HG02798 (cell line): ENCODE results near the gene F7.
A peak's percentile ranks its signal among the peaks of the same experiment; 100 is the strongest.

Source experiments
- ATAC-seq: cut with Tn5 transposase; IDR thresholded peaks from one replicate; pipeline ENCODE4 v1.9.1; 2021; ENCODE audit warnings: mild to moderate bottlenecking; ENCODE audit not compliant: unreplicated experiment, poor library complexity

Gene F7

DNA sequence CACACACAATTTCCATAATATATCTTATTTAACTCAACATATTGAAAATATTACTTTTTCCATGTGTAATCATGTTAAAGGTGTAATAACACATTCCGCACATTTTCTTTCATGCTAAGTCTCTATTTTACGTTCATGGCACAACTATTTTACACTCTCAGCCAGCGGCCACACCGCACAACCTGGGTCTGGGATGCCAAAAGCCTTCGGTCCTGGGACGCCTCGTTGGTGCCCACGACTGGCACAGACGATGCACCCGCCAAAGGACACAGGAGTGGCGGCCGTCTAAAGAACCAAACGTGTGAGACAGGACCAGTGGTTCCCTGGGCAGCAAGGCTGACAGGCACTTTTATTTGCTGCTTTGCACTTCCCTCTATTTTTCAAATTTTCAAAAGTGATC is 42.8 kb downstream of the F7 start:
- ATAC-seq: no peak

DNA sequence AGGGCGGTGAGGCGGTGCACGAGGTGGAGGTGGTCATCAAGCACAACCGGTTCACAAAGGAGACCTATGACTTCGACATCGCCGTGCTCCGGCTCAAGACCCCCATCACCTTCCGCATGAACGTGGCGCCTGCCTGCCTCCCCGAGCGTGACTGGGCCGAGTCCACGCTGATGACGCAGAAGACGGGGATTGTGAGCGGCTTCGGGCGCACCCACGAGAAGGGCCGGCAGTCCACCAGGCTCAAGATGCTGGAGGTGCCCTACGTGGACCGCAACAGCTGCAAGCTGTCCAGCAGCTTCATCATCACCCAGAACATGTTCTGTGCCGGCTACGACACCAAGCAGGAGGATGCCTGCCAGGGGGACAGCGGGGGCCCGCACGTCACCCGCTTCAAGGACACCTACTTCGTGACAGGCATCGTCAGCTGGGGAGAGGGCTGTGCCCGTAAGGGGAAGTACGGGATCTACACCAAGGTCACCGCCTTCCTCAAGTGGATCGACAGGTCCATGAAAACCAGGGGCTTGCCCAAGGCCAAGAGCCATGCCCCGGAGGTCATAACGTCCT is 43.4 kb downstream of the F7 start:
- ATAC-seq: no peak

DNA sequence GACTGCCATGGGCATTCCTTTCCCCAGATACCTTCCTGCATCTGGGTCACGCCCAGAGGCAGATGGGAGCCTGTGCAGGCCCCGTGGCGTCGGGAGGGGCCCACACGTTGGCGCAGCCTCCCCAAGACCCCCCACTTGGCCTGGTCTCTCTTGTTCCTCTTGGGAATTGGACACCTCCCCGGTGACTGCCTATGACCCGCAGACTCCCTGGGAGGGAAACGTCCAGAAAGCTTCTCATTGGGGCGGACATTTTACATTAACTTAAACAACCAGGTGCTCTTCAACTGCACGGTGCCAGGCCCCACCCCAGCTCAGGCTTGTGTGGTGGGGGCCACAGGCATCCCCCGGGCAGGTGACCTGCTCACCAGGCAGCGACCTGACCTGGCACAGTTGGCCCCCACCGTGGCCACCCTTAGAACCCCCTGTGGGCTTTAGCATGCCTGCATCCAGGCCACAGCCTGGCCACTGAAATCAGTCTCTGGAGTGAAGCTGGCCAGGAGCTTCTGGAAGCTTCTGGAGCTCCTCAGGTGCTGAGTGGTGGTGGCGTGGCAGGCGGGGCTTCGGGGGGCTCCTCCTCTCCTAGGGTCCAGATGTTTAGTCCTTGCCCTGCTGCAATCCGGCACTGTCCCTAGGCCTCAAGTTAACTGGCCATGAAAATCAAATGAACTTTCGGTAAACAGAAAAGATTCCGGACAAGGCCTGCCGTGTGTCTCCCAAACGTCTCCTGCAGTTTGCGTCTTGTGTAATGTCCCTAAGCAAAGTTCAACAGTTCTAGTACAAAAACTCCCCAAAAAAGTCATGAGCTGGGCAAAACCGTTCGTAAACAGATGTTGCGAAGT is 44.3 kb downstream of the F7 start:
- ATAC-seq: no peak

DNA sequence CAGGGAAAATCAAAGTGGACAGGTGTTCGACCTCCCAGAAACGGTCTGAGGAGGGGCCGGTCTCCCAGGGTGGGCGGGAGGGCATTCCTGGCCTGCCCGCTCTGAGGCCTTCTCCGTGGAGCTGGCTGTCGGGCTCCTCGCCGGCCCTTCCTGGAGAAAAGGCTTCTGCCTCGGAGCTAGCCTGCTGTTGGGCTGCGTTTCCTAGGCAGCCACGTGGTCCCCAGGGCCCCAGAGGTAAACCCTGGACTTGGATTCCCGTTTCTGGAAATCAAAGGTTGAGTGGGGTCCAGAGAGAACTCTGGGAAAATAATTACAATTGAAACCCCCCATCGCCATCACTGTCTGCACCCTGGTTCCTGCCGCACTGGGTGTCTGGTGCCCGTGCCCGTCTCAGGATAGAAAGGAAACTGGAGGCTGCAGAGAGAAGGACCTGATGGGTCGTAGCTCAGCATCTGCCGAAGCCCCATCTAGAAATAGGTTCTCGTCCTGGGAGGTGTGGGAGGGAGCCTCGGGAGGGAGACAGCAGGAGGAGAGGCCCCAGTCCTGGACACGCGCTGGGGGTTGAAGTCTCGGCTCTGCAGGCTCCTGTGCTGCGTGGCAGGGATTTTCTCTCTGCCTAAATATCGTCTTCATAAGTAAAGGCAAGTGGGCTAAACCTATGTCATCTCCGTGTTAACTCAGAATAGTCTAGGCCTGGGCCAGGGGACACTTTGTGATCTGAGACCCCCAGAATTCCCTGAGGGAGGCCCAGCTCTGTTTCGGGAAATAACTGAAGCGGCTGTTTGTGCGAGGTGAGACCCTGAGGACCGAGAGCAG is 45.2 kb downstream of the F7 start:
- ATAC-seq: no peak

DNA sequence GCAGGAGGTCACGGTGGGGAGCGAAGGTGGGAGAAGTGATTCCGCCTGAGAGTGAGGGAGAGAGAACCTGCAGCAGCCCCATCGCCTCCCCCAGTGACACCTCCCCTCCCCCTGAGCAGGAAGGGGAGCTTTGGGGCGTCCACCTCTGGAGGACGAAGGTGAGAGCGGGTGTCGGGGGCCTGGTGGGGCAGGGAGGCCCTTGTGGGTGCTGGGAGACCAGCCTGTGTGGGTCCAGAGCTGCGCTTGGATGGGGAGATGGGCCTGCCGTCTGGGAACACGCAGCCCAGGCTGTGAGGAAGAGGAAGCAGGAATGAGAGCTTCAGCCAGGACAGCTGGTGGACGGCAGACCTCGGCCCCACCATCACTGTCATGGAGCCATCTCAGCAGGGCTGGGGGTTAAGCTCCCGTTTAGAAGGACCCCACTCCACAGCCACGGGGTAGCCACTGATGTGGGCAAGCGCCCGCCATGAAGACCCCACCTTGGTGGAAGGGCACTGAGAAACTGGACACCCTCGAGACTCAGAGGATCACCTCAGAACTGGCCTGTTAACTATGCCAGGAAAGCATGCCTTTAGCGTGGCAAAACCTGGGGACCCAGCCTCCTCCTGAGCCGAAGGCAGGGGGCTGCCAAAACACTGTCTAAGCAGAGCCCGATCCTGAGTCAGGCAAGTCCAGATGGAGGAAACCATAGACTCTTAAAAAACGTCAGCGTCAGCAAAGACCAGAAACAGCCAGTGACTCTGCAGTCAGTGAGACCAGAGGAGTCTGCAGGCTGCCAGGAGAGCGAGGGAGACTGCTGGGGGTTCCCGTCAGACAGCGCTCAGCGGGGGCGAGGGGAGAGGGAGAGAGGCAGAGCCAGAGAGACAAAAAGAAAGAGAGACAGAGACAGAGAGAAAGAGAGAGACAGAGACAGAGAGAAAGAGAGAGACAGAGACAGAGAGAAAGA is 46.4 kb downstream of the F7 start:
- ATAC-seq: no peak

DNA sequence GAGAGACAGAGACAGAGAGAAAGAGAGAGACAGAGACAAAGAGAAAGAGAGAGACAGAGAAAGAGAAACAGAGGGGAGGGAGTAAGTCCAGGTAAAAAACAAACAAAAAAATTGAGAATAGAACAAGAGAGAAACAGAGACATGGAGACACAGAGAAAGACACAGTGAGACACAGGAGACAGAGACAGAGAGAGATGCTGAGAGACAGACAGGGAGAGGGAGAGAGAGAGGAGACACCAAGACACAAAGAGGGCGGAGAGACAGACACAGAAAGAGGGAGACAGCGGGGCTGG is 47.0 kb downstream of the F7 start:
- no peak for ATAC-seq

DNA sequence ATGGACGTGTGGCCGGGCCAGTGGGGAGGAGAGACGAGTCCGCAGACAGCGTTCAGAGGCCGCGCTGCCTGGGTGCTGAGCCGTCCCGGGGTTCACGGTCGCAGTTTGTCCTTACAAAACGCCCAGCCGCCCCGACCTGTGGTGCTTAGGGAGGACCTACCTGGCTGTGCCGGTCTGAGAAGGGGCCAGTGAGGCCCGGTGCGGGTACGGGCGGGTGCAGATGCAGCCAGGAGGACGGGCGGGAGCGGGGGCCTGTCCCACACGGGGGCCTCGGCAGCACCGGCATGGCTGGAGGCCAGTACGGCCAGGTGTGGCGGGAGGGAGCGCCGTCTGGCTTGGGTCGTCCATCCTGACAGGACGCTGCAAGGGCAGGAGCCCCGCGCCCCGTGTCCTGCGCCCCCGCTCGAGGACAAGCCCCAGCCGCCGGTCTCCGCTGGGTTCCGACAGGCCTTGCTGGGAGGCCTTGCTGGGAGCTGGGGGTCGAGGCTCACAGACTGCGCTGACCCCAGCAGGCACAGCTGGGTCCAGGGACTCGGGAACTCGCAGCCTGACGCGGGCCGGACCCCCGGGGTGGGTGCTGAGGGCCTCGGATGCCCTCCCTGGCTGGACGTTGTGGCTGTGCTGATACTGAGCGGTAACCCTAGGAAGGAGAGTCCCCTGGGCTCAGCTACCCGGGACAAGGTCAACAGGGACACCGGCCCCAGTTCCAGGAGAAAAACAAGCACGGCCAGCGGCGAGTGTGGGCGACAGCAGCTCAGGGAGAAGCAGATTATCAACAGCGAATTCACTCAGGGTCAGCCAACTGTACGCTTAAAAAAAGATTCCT is 47.6 kb downstream of the F7 start:
- ATAC-seq: peak; percentile 28

DNA sequence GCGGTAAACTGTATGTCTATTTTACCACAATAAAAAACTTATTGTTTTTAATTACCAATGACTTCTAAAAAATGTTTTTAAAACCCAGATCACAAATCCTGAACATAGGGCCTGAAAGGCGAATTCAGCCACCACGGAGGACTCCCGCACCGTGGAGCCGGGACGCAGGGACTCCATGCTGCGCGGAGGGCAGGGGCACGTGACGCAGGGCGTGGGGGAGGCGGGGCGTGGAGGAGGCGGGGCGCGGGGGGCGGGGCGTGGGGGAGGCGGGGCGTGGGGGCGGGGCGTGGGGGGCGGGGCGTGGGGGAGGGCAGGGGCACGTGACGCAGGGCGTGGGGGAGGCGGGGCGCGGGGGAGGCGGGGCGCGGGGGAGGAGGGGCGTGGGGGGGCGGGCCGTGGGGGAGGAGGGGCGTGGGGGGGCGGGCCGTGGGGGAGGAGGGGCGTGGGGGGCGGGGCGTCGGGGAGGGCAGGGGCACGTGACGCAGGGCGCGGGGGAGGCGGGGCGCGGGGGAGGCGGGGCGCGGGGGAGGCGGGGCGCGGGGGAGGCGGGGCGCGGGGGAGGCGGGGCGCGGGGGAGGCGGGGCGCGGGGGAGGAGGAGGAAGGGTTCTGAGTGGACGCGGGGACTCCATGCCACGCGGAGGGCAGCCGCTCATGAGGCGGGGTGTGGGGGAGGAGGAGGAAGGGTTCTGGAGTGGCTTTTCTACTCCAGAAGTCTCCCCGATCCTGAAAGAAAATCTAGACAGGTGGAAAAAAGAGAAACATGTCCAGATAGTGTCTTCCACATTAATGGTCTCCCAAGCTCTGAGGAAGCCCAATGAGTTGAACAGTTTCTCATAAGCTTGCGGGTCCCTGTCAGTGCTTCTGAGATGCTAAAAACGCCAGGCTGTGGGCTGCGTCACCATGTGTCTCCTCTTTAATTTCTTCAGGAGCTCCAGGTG is 48.5 kb downstream of the F7 start:
- peak; percentile 66 for ATAC-seq

DNA sequence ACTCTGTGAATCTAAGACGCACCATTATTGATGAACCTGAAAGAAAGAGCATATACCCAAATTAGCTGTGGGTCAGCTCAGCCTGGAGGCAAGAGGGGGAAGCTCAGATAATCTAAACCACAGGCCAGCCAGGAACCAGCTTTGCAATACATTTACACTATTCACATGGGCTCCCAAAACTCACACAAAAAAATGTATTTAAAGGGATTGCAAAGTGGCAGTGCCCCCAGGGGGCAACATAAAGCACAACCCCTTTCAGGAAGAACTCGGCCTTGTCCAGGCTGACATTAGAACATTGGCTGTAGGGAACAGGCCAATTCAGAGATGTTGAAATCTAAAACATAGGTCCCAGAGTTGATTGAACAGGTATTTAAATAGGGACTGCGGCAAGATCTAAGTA is 49.6 kb downstream of the F7 start:
- no peak for ATAC-seq

DNA sequence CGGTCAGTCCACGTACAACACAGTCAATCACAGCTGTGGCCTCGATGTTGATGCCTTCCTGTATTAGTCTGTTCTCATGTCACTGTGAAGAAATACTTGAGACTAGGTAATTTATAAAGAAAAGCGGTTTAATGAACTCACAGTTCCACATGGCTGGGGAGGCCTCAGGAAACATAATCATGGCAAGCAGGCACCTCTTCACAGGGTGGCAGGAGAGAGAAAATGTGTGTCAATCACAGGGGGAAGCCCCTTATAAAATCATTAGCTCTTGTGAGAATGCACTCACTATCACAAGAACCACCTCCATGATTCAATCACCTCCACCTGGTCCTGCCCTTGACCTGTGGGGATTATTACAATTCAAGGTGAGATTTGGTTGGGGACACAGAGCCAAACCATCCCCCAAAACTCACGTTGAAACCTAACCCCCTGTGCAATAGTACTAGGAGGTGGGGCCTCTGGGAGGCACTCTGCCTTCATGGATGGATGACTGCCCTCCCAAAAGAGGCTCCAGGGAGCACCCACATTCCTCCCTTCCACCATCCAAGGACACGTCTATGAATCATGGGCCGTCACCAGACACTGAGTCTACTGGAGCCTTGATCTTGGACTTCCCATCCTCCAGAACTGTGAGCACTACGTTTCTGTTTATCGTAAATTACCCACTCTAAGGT is 50.5 kb downstream of the F7 start:
- no peak for ATAC-seq

DNA sequence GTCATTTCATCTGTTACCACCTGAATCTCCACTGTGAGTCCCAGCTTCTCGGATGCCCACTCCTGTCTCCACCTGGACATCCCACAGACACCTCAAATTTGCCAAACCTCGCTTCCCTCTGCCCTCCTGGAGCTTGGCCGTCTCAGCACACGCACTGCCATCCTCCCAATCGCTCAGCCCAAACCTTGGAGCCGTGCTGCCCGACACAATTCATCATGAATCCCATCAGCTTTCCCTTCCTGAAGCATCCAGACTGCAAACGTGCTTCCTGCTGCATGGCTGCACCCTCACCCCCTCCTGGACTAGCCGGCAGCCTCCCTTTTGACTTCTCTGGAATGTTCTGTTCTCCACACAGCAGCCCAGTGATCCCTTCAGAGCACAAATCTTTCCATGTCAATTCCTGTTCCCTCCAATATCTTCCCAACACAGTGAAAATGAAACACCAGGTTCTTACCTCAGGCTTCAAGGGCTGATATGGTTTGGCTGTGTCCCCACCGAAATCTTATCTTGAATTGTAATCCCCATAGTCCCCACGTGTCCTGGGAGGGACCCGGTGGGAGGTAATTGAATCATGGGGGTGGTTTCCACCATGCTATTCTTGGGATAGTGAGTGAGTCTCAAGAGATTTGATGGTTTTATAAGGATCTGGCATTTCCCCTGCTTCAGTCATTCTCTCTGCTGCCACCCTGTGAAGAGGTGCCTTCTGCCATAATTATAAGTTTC is 51.8 kb downstream of the F7 start:
- ATAC-seq: no peak

DNA sequence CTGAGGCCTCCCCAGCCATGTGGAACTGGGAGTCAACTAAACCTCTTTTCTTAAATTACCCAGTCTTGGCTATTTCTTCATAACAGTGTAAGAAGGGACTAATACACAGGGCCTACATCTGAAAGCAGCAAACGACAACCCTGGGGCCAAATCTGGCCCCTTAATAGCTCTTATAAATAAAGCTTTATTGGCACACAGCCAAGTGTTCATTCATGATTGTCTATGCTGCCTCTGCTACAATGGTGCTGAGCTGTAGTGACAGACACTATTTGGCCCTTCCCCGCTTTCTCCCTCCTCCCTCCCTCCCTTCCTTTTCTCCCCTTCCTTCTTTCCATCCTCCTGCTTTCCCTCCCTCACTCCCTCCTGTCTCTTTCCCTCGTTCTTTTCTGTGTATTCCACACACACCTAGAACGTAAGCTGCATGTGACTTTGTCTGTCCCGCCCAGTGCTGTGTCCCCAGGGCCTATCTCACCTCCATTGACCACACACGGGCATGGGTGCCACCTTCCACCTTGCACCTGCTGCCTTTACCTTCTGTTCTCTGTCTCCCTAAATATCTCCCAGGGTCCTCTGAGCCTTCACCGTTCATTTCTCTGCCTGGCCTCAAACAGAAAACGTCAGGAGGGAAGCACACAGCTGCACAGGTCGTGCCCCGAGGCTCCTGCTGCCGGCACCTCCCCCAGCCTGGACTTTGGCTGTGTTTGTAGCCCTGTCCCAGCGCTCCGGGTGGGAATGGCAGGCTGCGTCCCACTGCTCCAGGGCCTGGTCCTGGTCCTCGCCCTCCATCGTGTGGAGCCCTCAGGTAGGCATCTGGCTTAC is 52.5 kb downstream of the F7 start, which contains the start of gene PROZ:
Gene PROZ, plus strand, starts transcription at position 720 of the 819 bp plus-strand sequence. Its CDS starts 13 bp downstream, at position 733.
- no peak for ATAC-seq

DNA sequence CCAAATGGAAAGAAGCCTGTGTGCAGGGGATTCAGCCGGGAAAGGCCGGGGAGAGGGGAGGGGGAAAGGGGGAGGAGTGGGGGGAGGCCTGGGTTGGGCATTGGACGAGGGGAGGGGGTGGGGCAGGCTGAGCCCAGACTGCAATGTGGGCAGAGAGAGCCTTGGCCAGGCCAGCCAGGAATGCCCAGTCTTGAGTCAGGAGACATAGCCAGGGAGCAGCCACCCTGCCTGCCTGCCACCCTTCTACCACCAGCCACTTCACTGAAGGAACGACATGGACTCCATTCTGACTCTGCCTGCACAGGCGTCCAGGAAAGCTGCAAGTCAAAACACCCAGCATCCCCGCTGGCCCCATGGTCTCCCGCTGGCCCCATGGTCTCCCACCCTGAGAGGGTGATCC is 53.4 kb downstream of the F7 start:
- ATAC-seq: no peak

DNA sequence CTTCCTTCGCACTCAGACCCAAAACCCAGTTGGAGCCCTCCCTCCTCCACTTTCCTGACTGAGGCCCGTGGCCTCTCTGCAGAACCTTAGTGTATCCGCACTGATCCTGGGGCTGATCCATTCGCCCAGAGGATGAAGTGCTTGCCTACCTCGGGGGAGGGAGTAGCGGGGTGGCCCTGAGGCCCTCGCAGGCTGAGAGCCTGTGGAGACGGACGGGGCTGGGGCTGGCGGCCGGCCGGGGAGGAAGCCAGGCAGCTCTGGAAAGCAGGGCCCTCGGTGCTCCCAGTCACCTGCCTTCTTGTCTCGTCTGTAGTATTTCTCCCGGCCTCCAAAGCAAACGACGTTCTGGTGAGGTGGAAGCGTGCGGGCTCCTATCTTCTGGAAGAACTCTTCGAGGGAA is 54.1 kb downstream of the F7 start:
- ATAC-seq: no peak

DNA sequence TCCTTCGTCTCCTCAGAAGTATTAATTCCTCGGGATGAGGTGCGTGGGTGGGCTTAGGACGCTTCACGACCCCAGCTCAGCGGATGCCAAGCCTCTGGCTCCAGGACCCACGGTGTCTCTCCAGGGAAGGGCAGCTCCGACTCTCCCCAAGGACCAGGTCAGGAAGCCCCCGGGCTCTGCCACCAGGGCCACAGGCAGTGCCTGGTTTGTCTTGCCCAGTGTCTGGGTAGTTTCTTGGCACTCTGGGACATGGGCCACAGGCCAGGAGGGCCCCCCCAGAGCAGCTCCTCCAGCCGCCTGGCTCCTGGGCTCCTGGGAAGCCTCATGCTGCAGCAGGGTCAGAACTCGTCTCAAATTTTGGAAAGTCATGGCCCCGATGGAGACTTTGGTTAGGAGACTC is 55.4 kb downstream of the F7 start:
- no peak for ATAC-seq

DNA sequence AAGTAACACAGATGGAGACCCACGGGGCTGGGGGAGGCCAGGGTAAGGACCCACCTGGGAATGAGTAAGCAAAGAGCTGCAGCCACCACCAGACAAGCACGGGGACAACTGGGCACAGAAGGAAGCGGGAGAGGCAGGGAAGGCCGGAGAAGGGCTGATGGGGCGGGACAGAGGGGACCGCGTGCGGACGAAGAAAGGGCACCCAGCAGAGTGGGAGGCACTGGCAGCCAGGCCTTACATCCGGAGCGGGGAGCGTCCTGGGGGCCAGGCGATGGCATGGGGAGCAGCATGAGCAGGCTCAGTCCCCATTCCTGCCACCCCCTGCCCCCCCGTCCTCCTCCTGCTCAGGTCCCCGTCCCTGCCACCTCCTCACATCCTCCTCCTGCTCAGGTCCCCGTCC is 55.8 kb downstream of the F7 start:
- no peak for ATAC-seq
